HG03571 (cell line): Measurements from ENCODE around the gene PPP1R9A.
"Not testable (repeated sequence)": the region's sequence is repeated elsewhere in the genome, so short reads cannot be mapped to it uniquely, and the experiment has no call there.

Experiments
- ATAC-seq: cut with Tn5 transposase; IDR thresholded peaks from one replicate; pipeline ENCODE4 v1.9.1; 2021; ENCODE audit not compliant: unreplicated experiment

Gene PPP1R9A

GRCh38 chr7:94972296-94972695 lies 64.9 kb downstream of the PPP1R9A start:
- ATAC-seq, result no peak

- no peak for ATAC-seq
Measured at GRCh38 chr7:94973844-94974243, 66.5 kb downstream of the PPP1R9A start.

- ATAC-seq, result no peak
Measured at GRCh38 chr7:94974423-94974822, 67.0 kb downstream of the PPP1R9A start.

- ATAC-seq, result no peak
Measured at GRCh38 chr7:94975336-94975735, 67.9 kb downstream of the PPP1R9A start.

- no peak for ATAC-seq
Measured at GRCh38 chr7:94980418-94981142, 73.2 kb downstream of the PPP1R9A start.

GRCh38 chr7:94995921-94996320 lies 88.5 kb downstream of the PPP1R9A start:
- ATAC-seq, result no peak

GRCh38 chr7:94996369-94996768 lies 89.0 kb downstream of the PPP1R9A start:
- ATAC-seq, result no peak

- ATAC-seq, result no peak
Measured at GRCh38 chr7:94997547-94997946, 90.2 kb downstream of the PPP1R9A start.

GRCh38 chr7:94998266-94999068 lies 91.1 kb downstream of the PPP1R9A start:
- no peak for ATAC-seq

GRCh38 chr7:94999069-94999351 lies 91.6 kb downstream of the PPP1R9A start:
- no peak for ATAC-seq

- not testable (repeated sequence) for ATAC-seq
Measured at GRCh38 chr7:94999601-95000000, 92.2 kb downstream of the PPP1R9A start.

GRCh38 chr7:95001258-95001657 lies 93.9 kb downstream of the PPP1R9A start:
- ATAC-seq, result no peak

GRCh38 chr7:95001815-95002561 lies 94.6 kb downstream of the PPP1R9A start:
- no peak for ATAC-seq

GRCh38 chr7:95002775-95003174 lies 95.4 kb downstream of the PPP1R9A start:
- ATAC-seq, result no peak

GRCh38 chr7:95004618-95005247 lies 97.3 kb downstream of the PPP1R9A start:
- ATAC-seq, result no peak

GRCh38 chr7:95006010-95006409 lies 98.6 kb downstream of the PPP1R9A start:
- no peak for ATAC-seq

- not testable (repeated sequence) for ATAC-seq
Measured at GRCh38 chr7:95008773-95009172, 101.4 kb downstream of the PPP1R9A start.

- no peak for ATAC-seq
Measured at GRCh38 chr7:95011146-95011928, 103.9 kb downstream of the PPP1R9A start.

GRCh38 chr7:95011995-95012394 lies 104.6 kb downstream of the PPP1R9A start:
- no peak for ATAC-seq

- ATAC-seq, result no peak
Measured at GRCh38 chr7:95018021-95018420, 110.6 kb downstream of the PPP1R9A start.

- no peak for ATAC-seq
Measured at GRCh38 chr7:95026018-95026417, 118.6 kb downstream of the PPP1R9A start.
